Epithelial cell of esophagus (primary cell): ENCODE results near the gene PCCA.
A peak's percentile ranks its signal among the peaks of the same experiment; 100 is the strongest.

Experiments
- DNase-seq: peaks from one replicate; pipeline ENCODE4 v3.0.0; 2010; ENCODE audit warnings: low read depth
- H3K4me3 ChIP-seq: 2 replicates; pipeline ENCODE4 v1.5.1; 2011; ENCODE audit warnings: mild to moderate bottlenecking, low read length, control low read depth
- CTCF ChIP-seq: IDR thresholded peaks from 2 replicates; pipeline ENCODE4 v1.5.1; 2011; ENCODE audit warnings: low read depth, mild to moderate bottlenecking, low read length, control low read depth, inconsistent platforms; ENCODE audit not compliant: insufficient read depth; ENCODE audit errors: missing control alignments

PCCA gene

GRCh38 chr13:100338275-100338674, 249.4 kb downstream of the PCCA start:
- no peak for TF ChIP-seq CTCF
- DNase-seq = no peak
- H3K4me3 ChIP-seq = no peak overlapping the region

GRCh38 chr13:100339411-100339940, 250.6 kb downstream of the PCCA start:
- DNase-seq = no peak
- TF ChIP-seq CTCF = no peak
- no peak overlapping the region for H3K4me3 ChIP-seq

- no peak overlapping the region for H3K4me3 ChIP-seq
- TF ChIP-seq CTCF = no peak
- no peak for DNase-seq
Observed at GRCh38 chr13:100340865-100341264, 252.0 kb downstream of the PCCA start.

- no peak for TF ChIP-seq CTCF
- no peak overlapping the region for H3K4me3 ChIP-seq
- no peak for DNase-seq
Observed at GRCh38 chr13:100341327-100341726, 252.4 kb downstream of the PCCA start.

GRCh38 chr13:100344544-100344943, 255.7 kb downstream of the PCCA start:
- H3K4me3 ChIP-seq = no peak overlapping the region
- TF ChIP-seq CTCF = no peak
- DNase-seq = no peak

- H3K4me3 ChIP-seq = no peak overlapping the region
- peak; percentile 65 for DNase-seq
- no peak for TF ChIP-seq CTCF
Observed at GRCh38 chr13:100347968-100348367, 259.1 kb downstream of the PCCA start.

GRCh38 chr13:100349594-100349993, 260.7 kb downstream of the PCCA start:
- no peak for DNase-seq
- H3K4me3 ChIP-seq = no peak overlapping the region
- no peak for TF ChIP-seq CTCF
